ENCODE measurements around the gene ABTB2. TPM values are rescaled to one million over a fixed set of nuclear protein-coding genes. Genes with fewer than 3 reads are reported as not detected.

The ABTB2 gene
- total and polyA plus RNA-seq, 2 of the 8 experiments (the other 6 are each of a cell fraction or from before 2014, with no cell fraction given), result 7.7 to 10.2 TPM

DNA sequence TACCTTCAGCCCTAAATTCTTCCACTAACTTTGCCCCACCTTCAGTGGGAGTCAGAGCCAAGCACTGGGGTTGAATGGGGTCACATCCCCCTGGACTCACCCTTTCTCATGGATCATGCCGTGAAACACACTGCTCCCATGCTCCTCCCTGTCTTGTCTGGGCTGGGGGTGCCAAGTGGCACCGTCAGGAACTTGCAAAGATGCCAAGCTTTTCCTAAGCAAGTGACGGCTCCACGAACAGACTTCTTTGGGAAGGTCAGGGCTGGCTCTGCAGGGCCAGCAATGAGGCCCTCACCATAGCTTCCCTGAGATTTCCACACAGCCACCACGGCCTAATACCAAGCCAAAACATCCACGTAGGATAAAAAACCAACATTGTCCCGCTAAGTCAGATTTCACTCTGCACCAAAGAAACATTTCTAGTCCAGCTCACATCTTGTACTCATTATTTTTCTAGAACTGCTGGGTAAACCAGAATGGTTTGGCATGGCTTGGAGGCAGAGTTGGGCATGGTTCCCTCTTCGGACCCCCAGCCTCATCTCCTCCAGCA is 175.9 kb downstream of the ABTB2 start (continued):
- TF ChIP-seq FOSL1 (IDR thresholded peaks at IDR 0.05; ENCODE audit: insufficient read depth, low read depth, low read length) (no peak), HDAC2 (IDR thresholded peaks at IDR 0.05; ENCODE audit: borderline replicate concordance in 1 of 2, low read depth in 2 of 2, low read length in 2 of 2) (no peak), TAF7 (optimal IDR thresholded peaks at IDR 0.05; ENCODE audit: borderline replicate concordance, low read depth, low read length) (no peak), BRCA1 (IDR thresholded peaks at IDR 0.05; ENCODE audit: low read depth, low read length) (no peak), CBX5 (IDR thresholded peaks at IDR 0.05; ENCODE audit: low read depth, low read length) (no peak), MAFK (IDR thresholded peaks at IDR 0.05; ENCODE audit: low read depth, low read length) (no peak), SIRT6 (IDR thresholded peaks at IDR 0.05; ENCODE audit: low read length) (no peak), KDM4A (IDR thresholded peaks at IDR 0.05; ENCODE audit: low read depth, low read length, severe bottlenecking) (no peak), SAP30 (IDR thresholded peaks at IDR 0.05; ENCODE audit: insufficient read depth, insufficient replicate concordance, low read length) (no peak)
